HG03432 (cell line): Measurements from ENCODE around the gene NFATC2IP.
"Not testable (repeated sequence)": the region's sequence is repeated elsewhere in the genome, so short reads cannot be mapped to it uniquely, and the experiment has no call there.

Experiments
- ATAC-seq: cut with Tn5 transposase; IDR thresholded peaks from one replicate; pipeline ENCODE4 v1.9.1; 2021; ENCODE audit warnings: mild to moderate bottlenecking, moderate library complexity; ENCODE audit not compliant: unreplicated experiment

Gene NFATC2IP

DNA sequence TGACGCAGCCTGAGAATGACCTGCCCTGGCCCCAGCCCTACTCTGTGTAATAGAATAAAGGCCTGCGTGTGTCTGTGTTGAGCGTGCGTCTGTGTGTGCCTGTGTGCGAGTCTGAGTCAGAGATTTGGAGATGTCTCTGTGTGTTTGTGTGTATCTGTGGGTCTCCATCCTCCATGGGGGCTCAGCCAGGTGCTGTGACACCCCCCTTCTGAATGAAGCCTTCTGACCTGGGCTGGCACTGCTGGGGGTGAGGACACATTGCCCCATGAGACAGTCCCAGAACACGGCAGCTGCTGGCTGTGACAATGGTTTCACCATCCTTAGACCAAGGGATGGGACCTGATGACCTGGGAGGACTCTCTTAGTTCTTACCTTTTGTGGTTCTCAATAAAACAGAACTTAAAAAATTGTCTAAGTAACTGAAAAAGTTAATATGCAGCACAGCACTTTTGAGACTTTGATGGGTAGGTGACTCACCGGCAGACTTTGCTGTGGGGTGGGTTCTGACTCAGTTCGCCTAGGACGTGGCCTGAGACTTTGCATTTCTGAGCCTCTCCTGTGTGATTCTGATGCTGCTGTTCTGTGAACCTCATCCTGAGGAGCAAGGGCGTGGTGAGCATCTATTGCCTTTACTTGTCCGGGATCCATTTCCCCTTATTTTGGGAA is 39.8 kb downstream of the NFATC2IP start:
- no peak for ATAC-seq

GRCh38 chr16:28991687-28992086 is 41.0 kb downstream of the NFATC2IP start:
- no peak for ATAC-seq

DNA sequence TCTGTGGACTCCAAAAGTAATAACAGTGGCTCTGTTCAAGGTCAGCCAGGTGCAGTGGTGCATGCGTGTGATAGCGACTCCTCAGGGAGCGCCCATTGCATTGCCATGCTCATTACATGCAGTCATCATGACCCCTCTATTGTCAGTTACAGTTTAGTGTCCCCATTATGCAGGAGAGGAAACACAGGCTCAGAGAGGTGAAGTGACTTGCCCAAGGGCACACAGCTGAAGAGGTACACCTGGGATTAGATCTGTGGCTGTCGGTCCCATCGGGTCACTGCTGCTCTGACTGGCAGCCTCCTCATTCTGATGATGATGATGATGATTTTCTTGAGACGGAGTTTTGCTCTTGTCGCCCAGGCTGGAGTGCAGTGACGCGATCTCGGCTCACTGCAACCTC is 41.8 kb downstream of the NFATC2IP start:
- ATAC-seq, result no peak

GRCh38 chr16:28998837-28999236 is 48.1 kb downstream of the NFATC2IP start:
- ATAC-seq, result no peak

GRCh38 chr16:28999577-28999976 is 48.8 kb downstream of the NFATC2IP start:
- no peak for ATAC-seq

DNA sequence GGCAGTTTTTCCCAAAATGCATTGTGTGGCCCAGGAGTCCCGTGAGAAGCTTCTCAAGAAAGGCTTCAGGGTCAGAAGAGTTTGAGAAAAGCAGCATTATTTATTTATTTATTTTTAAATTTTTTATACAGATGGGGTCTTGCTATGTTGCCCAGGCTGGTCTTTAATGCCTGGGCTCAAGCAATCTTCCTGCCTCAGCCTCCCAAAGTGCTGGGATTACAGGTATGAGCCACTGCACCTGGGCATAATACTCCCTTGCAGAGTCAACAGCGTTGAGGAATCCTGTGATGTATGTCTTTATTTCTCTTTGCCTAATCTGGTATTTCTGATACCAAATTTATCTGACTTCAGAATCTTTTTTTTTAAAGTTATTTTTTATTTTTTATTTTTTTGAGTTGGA is 49.3 kb downstream of the NFATC2IP start:
- no peak for ATAC-seq

GRCh38 chr16:29004496-29005139 is 53.9 kb downstream of the NFATC2IP start:
- ATAC-seq, result not testable (repeated sequence)

DNA sequence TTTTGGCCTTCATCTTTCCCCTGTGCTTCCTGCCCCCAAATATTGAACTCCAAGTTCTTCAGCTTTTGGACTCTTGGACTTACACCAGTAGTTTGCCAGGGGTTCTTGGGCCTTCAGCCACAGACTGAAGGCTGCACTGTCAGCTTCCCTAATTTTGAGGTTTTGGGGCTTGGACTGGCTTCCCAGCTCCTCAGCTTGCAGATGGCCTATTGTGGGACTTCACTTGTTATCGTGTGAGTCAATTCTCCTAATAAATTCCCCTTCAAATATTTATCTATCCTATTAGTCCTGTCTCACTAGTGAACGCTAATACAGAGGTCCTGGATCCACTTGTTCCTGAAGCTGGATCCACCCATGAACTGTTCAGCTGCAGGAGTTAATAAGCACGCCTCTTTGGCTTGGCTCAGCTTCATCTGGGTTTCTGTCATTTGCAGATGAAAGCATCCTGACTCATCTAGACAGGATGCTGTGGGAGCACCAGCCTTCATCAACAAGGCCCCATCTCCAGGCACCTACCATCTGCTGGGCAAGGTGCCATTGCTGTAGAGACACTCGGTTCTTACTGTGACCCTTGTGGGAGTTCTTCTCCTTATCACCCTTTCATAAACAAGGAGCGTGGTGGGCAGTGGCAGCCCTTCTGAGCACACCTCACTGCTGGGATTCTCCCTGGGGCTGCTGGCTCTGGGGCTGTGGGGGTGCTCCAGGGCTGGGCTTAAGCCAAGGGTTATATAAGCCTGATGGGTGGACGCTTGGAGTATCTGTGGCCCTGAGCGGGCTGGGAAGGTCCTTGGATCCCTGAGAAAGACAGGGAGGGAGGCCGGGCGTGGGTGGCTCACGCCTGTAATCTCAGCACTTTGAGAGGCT is 57.2 kb downstream of the NFATC2IP start:
- no peak for ATAC-seq

DNA sequence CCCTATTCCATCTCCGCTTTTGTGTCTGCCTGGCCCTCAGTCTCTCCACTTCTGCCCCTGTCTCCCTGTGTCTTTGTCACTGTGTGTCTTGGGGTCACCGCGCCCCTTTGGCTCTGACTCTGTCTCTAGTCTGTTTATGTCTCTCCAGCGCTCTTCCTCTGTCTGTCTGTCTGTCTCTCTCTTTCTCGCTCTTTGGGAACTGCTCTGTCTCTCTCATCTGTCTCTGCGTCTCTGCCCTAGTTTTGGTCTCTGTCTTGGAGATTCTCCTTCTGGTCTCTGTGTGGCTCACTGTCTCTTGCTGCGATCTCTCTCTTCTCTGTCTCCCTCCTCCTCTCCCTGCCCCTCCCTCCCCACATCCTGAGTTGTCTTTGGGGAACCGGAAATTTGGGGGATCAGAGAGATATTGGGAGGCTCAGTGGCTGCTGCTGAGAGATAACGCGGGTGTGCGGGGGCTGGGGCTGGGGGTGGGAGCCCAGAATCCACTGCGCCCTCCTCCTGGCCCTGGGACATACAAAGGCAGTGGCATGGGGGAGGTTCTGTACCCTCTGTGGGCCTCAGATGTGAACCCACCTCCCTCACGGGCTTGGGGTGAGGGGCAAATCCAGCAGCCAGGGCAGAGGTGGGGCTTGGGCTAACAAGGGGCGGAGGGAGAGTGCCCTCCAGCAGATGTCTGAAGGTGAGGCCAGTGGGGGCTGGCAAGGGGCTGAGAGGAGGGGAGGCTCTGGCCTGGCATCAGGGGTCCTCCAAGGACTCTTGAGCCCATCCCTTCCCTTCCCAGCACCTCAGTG is 58.5 kb downstream of the NFATC2IP start:
- ATAC-seq, result no peak

GRCh38 chr16:29009838-29010166 is 59.1 kb downstream of the NFATC2IP start:
- ATAC-seq, result no peak

DNA sequence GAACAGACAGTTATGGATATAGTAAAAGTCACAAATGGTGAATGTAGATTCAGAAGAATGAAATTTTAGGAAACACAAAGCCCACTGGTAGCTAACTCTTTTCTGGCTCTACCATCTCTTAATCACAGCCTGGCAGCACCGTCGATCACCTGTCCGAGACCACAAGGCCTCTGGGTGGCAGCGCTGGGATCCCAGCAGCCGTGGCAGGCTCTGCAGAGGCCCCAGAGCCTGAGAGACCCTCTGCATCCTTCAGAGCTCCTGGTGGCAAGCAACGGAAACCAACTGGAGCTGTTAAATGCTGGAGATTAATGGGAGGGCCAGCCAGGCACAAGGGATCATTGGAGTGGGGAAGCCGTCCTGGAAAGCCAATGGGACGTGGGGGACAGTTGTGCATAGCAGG is 60.4 kb downstream of the NFATC2IP start:
- no peak for ATAC-seq

DNA sequence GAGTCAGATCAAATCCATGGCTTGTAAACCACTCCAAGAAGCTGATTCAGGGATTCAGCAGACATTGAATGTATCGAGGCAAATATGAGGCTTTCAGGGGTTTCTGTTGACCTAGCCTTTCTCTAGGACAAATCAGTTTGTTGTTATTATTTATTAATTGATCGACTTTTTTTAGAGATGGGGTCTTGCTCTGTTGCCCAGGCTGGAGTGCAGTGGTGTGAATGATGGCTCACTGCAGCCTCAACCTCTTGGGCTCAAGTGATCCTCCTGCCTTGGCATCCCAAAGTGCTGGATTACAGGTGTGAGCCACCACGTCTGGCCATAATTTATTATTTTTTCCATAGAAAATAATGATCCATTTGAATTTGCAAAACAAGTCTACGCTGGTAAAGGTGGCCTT is 61.1 kb downstream of the NFATC2IP start:
- ATAC-seq, result no peak

- no peak for ATAC-seq
These were observed 62.3 kb downstream of the NFATC2IP start for GRCh38 chr16:29012913-29013553.

GRCh38 chr16:29014561-29015069 is 63.9 kb downstream of the NFATC2IP start:
- no peak for ATAC-seq
